Measurements from ENCODE around the gene MAD1L1. TPM values are rescaled to one million over a fixed set of nuclear protein-coding genes. Genes with fewer than 3 reads are reported as not detected.

Gene MAD1L1
- total and polyA plus RNA-seq, 2 of the 4 experiments (the other 2 are of a cell fraction): 29.0 to 40.9 TPM

- Histone ChIP-seq H2BK20ac (ENCODE audit: low read depth, low read length) (no peak overlapping the region), H3K14ac (replicated peaks; ENCODE audit: low read depth, low read length) (no peak overlapping the region), H3K4ac (ENCODE audit: low read depth, low read length) (no peak overlapping the region), H3K27ac (ENCODE audit: insufficient read depth, low read length) (no peak overlapping the region), H4K8ac (ENCODE audit: low read depth in 2 of 2, low read length in 2 of 2) (no peak overlapping the region), H3K23ac (ENCODE audit: low read depth, low read length) (no peak overlapping the region), H2BK5ac (ENCODE audit: low read depth, low read length, poor library complexity, severe bottlenecking) (no peak overlapping the region), H4K91ac (ENCODE audit: insufficient read depth, low read depth, low read length) (no peak overlapping the region), H3K36me3 (ENCODE audit: control insufficient read depth, insufficient read depth, low read length) (peaks cover 4% of the 10 kb centered on the region), H3K18ac (ENCODE audit: low read depth, low read length) (no peak overlapping the region), H2BK15ac (ENCODE audit: low read depth, low read length) (no peak overlapping the region), H3K4me3 (ENCODE audit: insufficient read depth, low read depth, low read length) (no peak overlapping the region), H3K56ac (ENCODE audit: extremely low read depth, insufficient read depth, low read length) (no peak overlapping the region), H2AK9ac (replicated peaks; ENCODE audit: low read depth, low read length, poor library complexity) (no peak overlapping the region), H3K79me1 (ENCODE audit: low read depth in 1 of 2, low read length in 2 of 2) (no peaks in the 10 kb centered on the region), H2AFZ (replicated peaks; ENCODE audit: low read length, poor library complexity) (no peak overlapping the region), H2AK5ac (ENCODE audit: low read depth, low read length) (no peak overlapping the region), H3K9me1 (ENCODE audit: insufficient read depth, low read length) (no peaks in the 10 kb centered on the region), H4K20me1 (ENCODE audit: insufficient read depth, low read length) (no peaks in the 10 kb centered on the region; the same call in 1 of the 2 replicates), H3K9me3 (ENCODE audit: control insufficient read depth, insufficient read depth, low read length) (no peaks in the 10 kb centered on the region), H3K4me2 (ENCODE audit: low read depth, low read length) (no peak overlapping the region), H2BK120ac (ENCODE audit: low read depth, low read length) (no peak overlapping the region), H3K4me1 (ENCODE audit: control insufficient read depth, insufficient read depth, low read length) (no peaks in the 10 kb centered on the region), H3K27me3 (ENCODE audit: control insufficient read depth, insufficient read depth, low read length) (no peaks in the 10 kb centered on the region), H4K5ac (ENCODE audit: low read depth, low read length) (no peak overlapping the region), H3K9ac (ENCODE audit: low read depth, low read length) (no peak overlapping the region)
- WGBS, 2 experiments (ENCODE audit: extremely low coverage in 2 of 2, insufficient read length in 1 of 2): 100% methylated on average over 4 of the region's 7 CpGs; no CpG with 5 or more reads in 1 of the 2 experiments
- TF ChIP-seq, protein P1, sequence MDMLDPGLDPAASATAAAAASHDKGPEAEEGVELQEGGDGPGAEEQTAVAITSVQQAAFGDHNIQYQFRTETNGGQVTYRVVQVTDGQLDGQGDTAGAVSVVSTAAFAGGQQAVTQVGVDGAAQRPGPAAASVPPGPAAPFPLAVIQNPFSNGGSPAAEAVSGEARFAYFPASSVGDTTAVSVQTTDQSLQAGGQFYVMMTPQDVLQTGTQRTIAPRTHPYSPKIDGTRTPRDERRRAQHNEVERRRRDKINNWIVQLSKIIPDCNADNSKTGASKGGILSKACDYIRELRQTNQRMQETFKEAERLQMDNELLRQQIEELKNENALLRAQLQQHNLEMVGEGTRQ (IDR thresholded peaks at IDR 0.05; ENCODE audit: low read depth, low read length): no peak
- no peak for TF ChIP-seq RFX5 (IDR thresholded peaks at IDR 0.05; ENCODE audit: low read depth, low read length)
- no peak for TF ChIP-seq FOS (IDR thresholded peaks at IDR 0.05; ENCODE audit: low read depth, low read length)
- no peak for TF ChIP-seq NFE2L2 (IDR thresholded peaks at IDR 0.05; ENCODE audit: low read depth, low read length)
- TF ChIP-seq MXI1 (IDR thresholded peaks at IDR 0.05; ENCODE audit: borderline replicate concordance, low read depth, low read length): no peak
- TF ChIP-seq CHD1 (IDR thresholded peaks at IDR 0.05; ENCODE audit: low read depth, low read length): no peak
- TF ChIP-seq RCOR1 (IDR thresholded peaks at IDR 0.05; ENCODE audit: insufficient replicate concordance, low read length): no peak
- TF ChIP-seq MAZ (IDR thresholded peaks at IDR 0.05; ENCODE audit: borderline replicate concordance, low read depth, low read length): no peak
- TF ChIP-seq CEBPB (IDR thresholded peaks at IDR 0.05; ENCODE audit: low read depth, low read length): no peak
- TF ChIP-seq POLR2A (IDR thresholded peaks at IDR 0.05; ENCODE audit: low read depth, low read length): no peak
- TF ChIP-seq, protein P2, sequence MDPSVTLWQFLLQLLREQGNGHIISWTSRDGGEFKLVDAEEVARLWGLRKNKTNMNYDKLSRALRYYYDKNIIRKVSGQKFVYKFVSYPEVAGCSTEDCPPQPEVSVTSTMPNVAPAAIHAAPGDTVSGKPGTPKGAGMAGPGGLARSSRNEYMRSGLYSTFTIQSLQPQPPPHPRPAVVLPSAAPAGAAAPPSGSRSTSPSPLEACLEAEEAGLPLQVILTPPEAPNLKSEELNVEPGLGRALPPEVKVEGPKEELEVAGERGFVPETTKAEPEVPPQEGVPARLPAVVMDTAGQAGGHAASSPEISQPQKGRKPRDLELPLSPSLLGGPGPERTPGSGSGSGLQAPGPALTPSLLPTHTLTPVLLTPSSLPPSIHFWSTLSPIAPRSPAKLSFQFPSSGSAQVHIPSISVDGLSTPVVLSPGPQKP (IDR thresholded peaks at IDR 0.05; ENCODE audit: borderline replicate concordance, low read depth, low read length): no peak
- no peak for TF ChIP-seq BHLHE40 (IDR thresholded peaks at IDR 0.05; ENCODE audit: low read depth, low read length)
- TF ChIP-seq RAD21 (IDR thresholded peaks at IDR 0.05; ENCODE audit: low read length): no peak
- TF ChIP-seq SMC3 (IDR thresholded peaks at IDR 0.05; ENCODE audit: low read depth, low read length): no peak
- no peak for TF ChIP-seq CTCF (conservative IDR thresholded peaks at IDR 0.05; ENCODE audit: low read depth, low read length)
- BruUV-seq (replicated peaks): no TSS peak
- POLR2A ChIA-PET (ENCODE audit: unreplicated experiment): no interaction called here
- dilution Hi-C loops (cut with HindIII; ENCODE audit: low sequenced_read_pairs, unreplicated experiment) (no loop called here), intact Hi-C loops (cut with micrococcal nuclease) (no loop called here), in situ Hi-C loops (cut with MboI; ENCODE audit: low sequenced_read_pairs) (no loop called here)
- DNase-seq (no peak), ATAC-seq (ENCODE audit: low read depth) (no peak)
- CTCF ChIA-PET: no interaction called here
Measured at GRCh38 chr7:2130096-2130375, 102.7 kb downstream of the MAD1L1 start.
